ENCODE data around the gene EDRF1. TPM values are rescaled to one million over a fixed set of nuclear protein-coding genes. Genes with fewer than 3 reads are reported as not detected.

The EDRF1 gene
- total RNA-seq, 1 experiment from 2014 or later: 32.9 TPM

GRCh38 chr10:125797994-125798662, 78.6 kb downstream of the EDRF1 start:
- Mint-ChIP-seq H3K36me3 (peaks cover 20% of the 10 kb centered on the region), H3K27me3 (ENCODE audit: low read depth) (no peaks in the 10 kb centered on the region), H3K27ac (no peak overlapping the region), H3K9me3 (no peaks in the 10 kb centered on the region), H3K4me1 (no peaks in the 10 kb centered on the region), H3K4me3 (no peak overlapping the region)
- ChIA-PET CTCF (no interaction called here), POLR2A (no interaction called here)
- TF ChIP-seq MXD4 (CRISPR knock-in tag; IDR thresholded peaks at IDR 0.05; ENCODE audit: borderline replicate concordance): no peak
- no peak for TF ChIP-seq OVOL2 (CRISPR knock-in tag; IDR thresholded peaks at IDR 0.05; ENCODE audit: borderline replicate concordance)
- no peak for TF ChIP-seq MLX (CRISPR knock-in tag; IDR thresholded peaks at IDR 0.05)
- TF ChIP-seq ZNF232 (CRISPR knock-in tag; IDR thresholded peaks at IDR 0.05): no peak
- TF ChIP-seq ZNF396 (CRISPR knock-in tag; IDR thresholded peaks at IDR 0.05; ENCODE audit: borderline replicate concordance): no peak
- no peak for TF ChIP-seq E2F5 (CRISPR knock-in tag; IDR thresholded peaks at IDR 0.05)
- TF ChIP-seq ATF2 (CRISPR knock-in tag; IDR thresholded peaks at IDR 0.05; ENCODE audit: borderline replicate concordance, low read depth): no peak
- TF ChIP-seq CBFB (CRISPR knock-in tag; IDR thresholded peaks at IDR 0.05; ENCODE audit: low read depth): no peak
- no peak for TF ChIP-seq SOX15 (CRISPR knock-in tag; IDR thresholded peaks at IDR 0.05)
- no peak for TF ChIP-seq SMAD4 (CRISPR knock-in tag; IDR thresholded peaks at IDR 0.05)
- TF ChIP-seq TEAD1 (CRISPR knock-in tag; IDR thresholded peaks at IDR 0.05): no peak
- no peak for TF ChIP-seq ZNF138 (CRISPR knock-in tag; conservative IDR thresholded peaks at IDR 0.05)
- ATAC-seq (no peak), DNase-seq (ENCODE audit: low spot score) (no peak)

- Mint-ChIP-seq H3K4me3 (no peak overlapping the region), H3K9me3 (no peaks in the 10 kb centered on the region), H3K27me3 (ENCODE audit: low read depth) (no peaks in the 10 kb centered on the region), H3K36me3 (peaks cover 16% of the 10 kb centered on the region; the same call in 1 of the 2 replicates), H3K4me1 (peaks cover 8% of the 10 kb centered on the region), H3K27ac (0 out of 2 replicates have a peak overlapping the region, but pooled peaks have one; percentile 13)
- POLR2A ChIA-PET: no interaction called here
- no peak for DNase-seq (ENCODE audit: low spot score)
- ATAC-seq: no peak
- CTCF ChIA-PET: no interaction called here
- TF ChIP-seq ZNF317 (CRISPR knock-in tag; IDR thresholded peaks at IDR 0.05; ENCODE audit: borderline replicate concordance, low read depth) (no peak), NR2C2 (CRISPR knock-in tag; IDR thresholded peaks at IDR 0.05) (no peak), IRF2 (CRISPR knock-in tag; IDR thresholded peaks at IDR 0.05; ENCODE audit: borderline replicate concordance, low read depth) (no peak), EMX1 (CRISPR knock-in tag; IDR thresholded peaks at IDR 0.05) (no peak), FOXJ3 (CRISPR knock-in tag; IDR thresholded peaks at IDR 0.05; ENCODE audit: borderline replicate concordance) (no peak), ZNF425 (CRISPR knock-in tag; conservative IDR thresholded peaks at IDR 0.05) (no peak), ZNF263 (CRISPR knock-in tag; IDR thresholded peaks at IDR 0.05; ENCODE audit: low read depth) (no peak), E2F4 (CRISPR knock-in tag; IDR thresholded peaks at IDR 0.05; ENCODE audit: borderline replicate concordance, low read depth) (no peak), JUN (CRISPR knock-in tag; IDR thresholded peaks at IDR 0.05) (no peak), FOXP1 (CRISPR knock-in tag; IDR thresholded peaks at IDR 0.05; ENCODE audit: borderline replicate concordance) (no peak)
Measured at GRCh38 chr10:125799451-125800182, 80.1 kb downstream of the EDRF1 start.
